GM18868 (cell line): ENCODE results near the gene ZNF10.
A peak's percentile ranks its signal among the peaks of the same experiment; 100 is the strongest.

Experiments
- ATAC-seq: cut with Tn5 transposase; IDR thresholded peaks from one replicate; pipeline ENCODE4 v1.9.1; 2021; ENCODE audit warnings: mild to moderate bottlenecking, moderate library complexity; ENCODE audit not compliant: unreplicated experiment

The ZNF10 gene

DNA sequence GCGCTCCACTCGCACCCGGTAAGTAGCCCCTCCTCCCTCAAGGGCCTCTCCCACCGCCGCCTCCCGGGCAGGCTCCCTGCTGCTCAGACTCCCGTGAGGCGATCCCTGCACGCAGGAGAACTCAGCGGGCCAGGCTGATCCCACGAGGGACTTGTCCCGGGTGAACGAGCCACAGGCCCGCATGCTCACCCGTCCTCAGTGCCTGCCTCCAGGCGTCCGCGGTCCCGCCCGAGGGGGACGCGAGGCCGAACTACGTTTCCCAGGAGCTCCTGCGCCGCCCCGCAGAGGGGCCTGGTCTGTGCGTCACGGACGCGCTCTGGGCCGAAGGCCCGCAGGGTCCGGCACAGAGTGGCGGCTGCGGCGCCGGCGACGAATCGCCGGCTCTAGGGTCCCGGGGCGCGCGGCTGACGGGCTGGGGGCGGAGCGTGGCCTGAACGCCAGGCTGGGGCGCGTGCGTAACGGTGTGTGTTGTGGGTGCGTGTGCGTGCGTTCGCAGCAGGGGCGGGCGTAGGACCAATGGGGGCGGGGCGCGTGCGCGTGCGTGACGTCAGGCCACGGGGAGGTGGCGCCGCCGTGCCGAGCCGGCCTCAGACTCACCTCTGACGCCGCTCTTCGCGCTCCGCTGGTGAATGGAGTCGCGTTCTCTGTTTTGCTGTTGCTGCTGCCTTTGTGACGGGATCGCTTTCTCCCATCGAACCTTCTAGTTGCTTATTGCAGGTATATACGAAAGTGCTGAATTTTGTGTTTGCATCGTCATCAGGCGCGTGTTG is at the start of gene ZNF10, which contains the start of gene ZNF891:
TSS of gene ZNF10 (plus strand) at position 590 of the 770 bp plus-strand sequence. CDS start 13,866 bp downstream, outside the sequence.
TSS of gene ZNF891 (minus strand) at position 237 of the 770 bp plus-strand sequence. CDS start 8,356 bp downstream, outside the sequence.
- ATAC-seq = peak; percentile 93

DNA sequence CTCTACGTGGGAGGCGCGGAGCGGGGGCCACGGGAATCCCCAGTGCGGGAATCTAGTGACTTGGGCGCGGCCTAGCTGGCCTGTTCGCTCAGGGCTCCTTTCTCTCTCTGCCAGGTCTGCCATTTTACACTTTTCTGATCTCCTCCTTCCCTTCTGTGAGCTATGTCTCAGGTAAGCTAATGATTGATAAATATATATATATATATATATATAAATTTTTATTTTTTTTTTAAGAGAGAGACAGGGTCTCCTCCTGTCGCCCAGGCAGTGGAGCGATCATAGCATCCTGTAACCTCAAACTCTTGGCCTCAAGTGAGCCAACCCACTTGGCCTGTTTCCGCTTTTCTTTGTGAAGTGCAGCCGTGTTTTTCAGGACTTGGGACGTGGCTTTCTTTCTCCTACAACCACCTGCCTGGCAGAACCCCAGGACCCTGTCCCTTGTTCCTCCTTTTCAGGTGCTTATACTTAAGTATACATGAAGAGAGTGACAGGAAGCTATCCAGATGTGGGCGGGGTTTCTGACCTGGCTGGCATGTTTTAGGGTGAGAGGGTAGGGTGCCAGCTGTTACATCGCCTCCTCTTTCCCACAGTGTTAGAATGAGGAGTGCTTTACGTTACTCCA is 49.2 kb upstream of the ZNF10 start:
- ATAC-seq = no peak

GRCh38 chr12:133083345-133083744 is 47.1 kb upstream of the ZNF10 start:
- no peak for ATAC-seq

GRCh38 chr12:133105620-133106019 is 24.8 kb upstream of the ZNF10 start:
- ATAC-seq = no peak

- ATAC-seq = no peak
Measured at GRCh38 chr12:133106253-133106652, 24.2 kb upstream of the ZNF10 start.

DNA sequence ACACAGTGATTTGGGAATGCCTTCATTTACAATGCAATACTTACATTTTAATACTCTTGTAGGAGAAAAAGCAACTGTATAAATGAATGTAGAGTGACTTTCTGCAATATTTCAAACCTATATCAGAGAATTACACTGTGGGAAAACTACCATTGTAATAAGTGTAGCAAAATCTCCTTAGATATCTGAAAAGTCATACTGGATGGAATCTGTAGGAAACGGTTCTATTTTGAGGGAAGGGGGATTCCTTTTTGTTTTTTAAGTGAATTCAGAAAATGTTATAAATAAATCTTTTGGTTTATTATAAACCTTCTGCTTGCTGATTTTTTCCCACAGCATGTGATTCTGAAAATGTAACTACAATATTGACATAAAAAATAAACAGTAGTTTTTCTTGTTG is 23.3 kb upstream of the ZNF10 start:
- ATAC-seq = no peak

- ATAC-seq = no peak
Measured at GRCh38 chr12:133108150-133108549, 22.3 kb upstream of the ZNF10 start.

GRCh38 chr12:133120385-133121191 is 9.8 kb upstream of the ZNF10 start:
- no peak for ATAC-seq

DNA sequence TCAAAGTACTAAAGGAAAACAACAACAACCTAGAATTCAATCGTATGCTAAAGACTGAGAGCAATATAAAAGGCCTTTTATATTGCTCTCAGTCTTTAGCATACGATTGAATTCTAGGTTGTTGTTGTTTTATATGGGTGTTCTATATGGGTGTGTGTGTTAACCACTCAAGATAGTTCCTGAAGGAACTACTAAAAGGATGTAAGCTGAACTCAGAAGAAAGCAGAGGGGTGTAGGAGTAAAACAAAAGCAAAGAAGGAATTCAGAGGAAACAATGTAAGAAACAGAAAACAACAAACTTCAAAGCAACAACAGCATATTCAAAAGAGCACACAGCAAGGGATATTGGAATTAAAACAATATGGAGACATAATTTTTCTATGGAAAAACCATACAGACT is 5.8 kb upstream of the ZNF10 start:
- no peak for ATAC-seq

GRCh38 chr12:133129368-133130037 is 924 bp upstream of the ZNF10 start:
- ATAC-seq = no peak

DNA sequence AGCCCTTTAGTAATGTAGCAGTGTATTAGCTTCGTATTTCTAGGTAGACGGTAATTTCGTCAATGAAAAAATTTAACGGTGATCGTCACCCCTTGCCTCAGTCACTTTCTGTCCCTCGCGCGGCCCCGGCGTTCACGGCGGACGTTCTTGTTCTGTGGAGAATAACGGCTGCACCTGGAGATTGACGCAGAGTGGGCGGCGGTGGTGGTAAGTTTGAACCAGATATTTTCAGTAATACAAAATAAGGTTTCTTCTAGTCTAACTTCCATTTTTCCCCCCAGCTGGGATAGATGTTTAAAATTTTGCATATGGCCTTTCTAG is 341 bp downstream of the ZNF10 start:
- peak; percentile 2 for ATAC-seq

DNA sequence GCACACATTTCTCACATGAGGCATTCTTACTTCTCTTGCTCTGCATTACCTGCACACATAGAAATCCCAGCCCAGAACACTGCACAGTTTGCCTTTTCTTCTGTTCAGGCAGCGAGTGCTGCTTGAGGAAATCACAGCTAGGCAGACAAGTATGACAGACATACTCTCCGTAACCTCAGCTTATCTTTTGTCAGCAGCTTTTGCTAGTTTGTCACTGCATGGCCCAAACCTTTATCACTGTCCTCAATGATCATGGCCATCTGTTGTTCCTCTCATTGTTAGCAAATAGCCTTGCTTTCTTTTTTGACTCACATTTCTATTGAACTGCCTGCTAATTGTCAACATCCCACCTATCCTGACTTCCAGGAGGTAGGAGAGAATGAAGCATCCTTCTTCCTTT is 5.3 kb downstream of the ZNF10 start:
- ATAC-seq = no peak

GRCh38 chr12:133145981-133146380 is 15.6 kb downstream of the ZNF10 start:
- ATAC-seq = no peak

DNA sequence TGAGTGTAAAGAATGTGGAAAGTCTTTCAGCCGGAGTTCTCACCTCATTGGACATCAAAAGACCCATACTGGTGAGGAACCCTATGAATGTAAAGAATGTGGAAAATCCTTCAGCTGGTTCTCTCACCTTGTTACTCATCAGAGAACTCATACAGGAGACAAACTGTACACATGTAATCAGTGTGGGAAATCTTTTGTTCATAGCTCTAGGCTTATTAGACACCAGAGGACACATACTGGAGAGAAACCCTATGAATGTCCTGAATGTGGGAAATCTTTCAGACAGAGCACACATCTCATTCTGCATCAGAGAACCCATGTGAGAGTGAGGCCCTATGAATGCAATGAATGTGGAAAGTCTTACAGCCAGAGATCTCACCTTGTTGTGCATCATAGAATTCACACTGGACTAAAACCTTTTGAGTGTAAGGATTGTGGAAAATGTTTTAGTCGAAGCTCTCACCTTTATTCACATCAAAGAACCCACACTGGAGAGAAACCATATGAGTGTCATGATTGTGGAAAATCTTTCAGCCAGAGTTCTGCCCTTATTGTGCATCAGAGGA is 25.8 kb downstream of the ZNF10 start:
- ATAC-seq = no peak

GRCh38 chr12:133165776-133166175 is 35.3 kb downstream of the ZNF10 start:
- no peak for ATAC-seq

DNA sequence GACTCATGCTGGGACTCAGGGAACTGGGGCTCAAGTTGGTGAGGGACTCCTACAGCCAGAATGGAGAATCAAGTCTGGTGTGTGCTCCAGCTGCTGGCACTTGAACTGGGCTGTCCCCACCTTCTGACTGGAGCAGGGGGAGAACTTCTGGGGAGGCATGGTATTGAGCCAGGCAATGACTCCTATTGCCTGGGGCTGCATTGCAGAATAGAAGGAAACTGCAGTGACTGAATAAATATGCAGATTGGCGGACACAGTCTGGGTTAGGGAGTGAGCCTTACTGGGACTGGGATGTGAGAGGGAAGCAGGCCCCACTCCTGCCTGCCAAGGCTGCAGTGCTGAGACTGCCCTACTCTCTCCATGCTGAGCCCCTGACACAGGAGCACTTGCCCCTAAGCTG is 42.1 kb downstream of the ZNF10 start:
- no peak for ATAC-seq

GRCh38 chr12:133174901-133175300 is 44.5 kb downstream of the ZNF10 start:
- no peak for ATAC-seq

- no peak for ATAC-seq
Measured at GRCh38 chr12:133180669-133181068, 50.2 kb downstream of the ZNF10 start.

DNA sequence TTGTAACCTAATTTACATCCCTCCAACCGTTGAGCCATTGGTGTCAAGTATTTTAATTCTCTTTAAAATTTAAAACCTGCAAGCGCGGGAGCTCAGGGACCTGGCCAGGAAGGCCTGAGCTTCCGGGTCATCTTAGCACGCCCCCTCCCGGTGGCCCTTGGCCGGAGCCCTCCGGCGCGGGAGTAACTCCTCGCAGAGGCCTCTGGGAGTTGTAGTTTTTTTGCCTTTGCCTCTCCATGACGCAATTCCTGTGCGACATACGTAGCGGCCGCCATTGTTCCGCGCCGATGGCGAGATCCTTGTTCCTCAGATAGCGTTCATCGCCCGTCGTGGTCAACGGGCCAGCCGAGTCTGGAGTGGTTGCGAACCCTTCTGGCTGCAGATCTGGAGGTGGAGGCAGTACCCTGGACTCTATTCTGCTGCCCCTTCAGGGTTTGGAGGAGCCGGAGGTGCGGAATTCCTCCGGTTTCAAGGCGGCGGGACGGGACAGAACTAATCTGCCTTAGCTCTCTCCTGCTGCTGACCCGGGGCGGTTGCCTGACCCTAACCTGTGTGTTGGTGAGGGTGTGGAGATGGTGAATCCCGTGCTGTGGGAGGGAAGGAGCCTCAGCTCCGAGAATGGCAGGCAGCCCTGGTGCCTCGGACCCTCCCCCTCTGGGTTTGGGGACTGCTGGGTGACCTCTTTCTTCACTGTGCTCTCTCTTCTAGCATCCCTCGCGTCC is 51.0 kb downstream of the ZNF10 start, which contains the start of gene ZNF268:
TSS of gene ZNF268 (plus strand) at position 258 of the 722 bp plus-strand sequence. CDS start 503 bp downstream, outside the sequence.
- ATAC-seq = peak; percentile 94

DNA sequence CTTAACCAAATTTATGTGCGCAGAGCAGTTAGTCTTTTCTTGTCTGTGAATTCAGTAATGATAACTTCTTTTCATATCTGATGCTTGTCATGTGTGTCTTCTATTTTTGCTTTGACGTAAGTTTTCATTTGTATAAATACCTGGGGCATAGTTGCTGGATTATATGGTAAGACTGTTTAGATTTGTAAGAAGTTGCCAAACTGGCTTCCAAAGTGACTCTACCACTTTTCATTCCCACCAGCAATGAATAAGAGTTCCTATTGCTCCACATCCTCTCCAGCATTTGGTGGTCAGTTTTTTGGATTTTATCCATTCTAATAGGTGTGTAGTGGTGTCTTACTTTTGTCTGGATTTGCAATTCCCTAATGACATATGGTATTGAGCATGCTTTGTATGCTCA is 59.7 kb downstream of the ZNF10 start:
- ATAC-seq = no peak
